Testis (tissue), 3 donors: Measurements from ENCODE around the gene DPYSL3. TPM values are rescaled to one million over a fixed set of nuclear protein-coding genes. Genes with fewer than 3 reads are reported as not detected.

Experiments
- DNase-seq: peaks from one replicate; pipeline ENCODE4 v3.0.0-alpha.2; 2019
- H3K27ac ChIP-seq, 2 donors: fragments of 200-600 bp; sonication (generic); one replicate each; pipeline ENCODE4 v1.5.1; 2019
- H3K27me3 ChIP-seq: fragments of 200-600 bp; sonication (generic); one replicate; pipeline ENCODE4 v1.5.1; 2019
- H3K36me3 ChIP-seq: fragments of 200-600 bp; sonication (generic); one replicate; pipeline ENCODE4 v1.5.1; 2017; ENCODE audit warnings: low read depth; ENCODE audit errors: missing control alignments
- H3K4me1 ChIP-seq: fragments of 200-600 bp; sonication (generic); one replicate; pipeline ENCODE4 v1.5.1; 2019
- H3K4me3 ChIP-seq, 2 donors: fragments of 200-600 bp; sonication (generic); one replicate each; pipeline ENCODE4 v1.5.1; 2017 to 2019
- H3K9me3 ChIP-seq: fragments of 200-600 bp; sonication (generic); one replicate; pipeline ENCODE4 v1.5.1; 2017
- POLR2A ChIP-seq: fragments of 450-650 bp; IDR thresholded peaks from one replicate; pipeline ENCODE4 v1.6.1; 2017; ENCODE audit warnings: antibody characterized with exemption, mild to moderate bottlenecking, moderate library complexity
- WGBS, 2 donors: methylation state at CpG; one replicate each; pipeline ENCODE4 v1.1.5; 2018; 5-methylcytosine and 5-hydroxymethylcytosine counted together
- intact Hi-C: fragments of 100-400 bp; cut with DNase I; formaldehyde crosslinking; loops from one replicate; pipeline ENCODE4 v1.15.1; 2023; ENCODE audit warnings: low total_unique reads
- polyA plus RNA-seq: library from polyadenylated mRNA; stranded (reverse); fragments of 350-450 nt; fragmentation: Illumina TruSeq; extraction: RNeasy Lipid Tissue Mini Kit (QIAGEN cat#74804); gene quantifications from one replicate; pipeline ENCODE4 v1.2.3, GENCODE V29; 2014; ENCODE audit warnings: low read depth, low replicate concordance; ENCODE audit not compliant: insufficient read depth
- total RNA-seq, 2 donors: library from RNA; depleted of rRNA; stranded (reverse); fragments of >200 nt; gene quantifications; one replicate each; pipeline ENCODE4 v1.2.3, GENCODE V29; 2016
- TF ChIP-seq, protein P1 (sequence below), 3 experiments: fragments of 450-650 bp in 2 of 3; fragments of 200-600 bp in 1 of 3; sonication (generic) in 1 of 3; IDR thresholded peaks; one replicate each; pipeline ENCODE4 v1.5.1; 2016 to 2019; ENCODE audit warnings: antibody characterized with exemption in 3 of 3, mild to moderate bottlenecking in 2 of 3, moderate library complexity in 1 of 3

Gene DPYSL3
- total and polyA plus RNA-seq, 3 donors from 2014 or later = 42.5 to 71.6 (median 68.9) TPM

DNA sequence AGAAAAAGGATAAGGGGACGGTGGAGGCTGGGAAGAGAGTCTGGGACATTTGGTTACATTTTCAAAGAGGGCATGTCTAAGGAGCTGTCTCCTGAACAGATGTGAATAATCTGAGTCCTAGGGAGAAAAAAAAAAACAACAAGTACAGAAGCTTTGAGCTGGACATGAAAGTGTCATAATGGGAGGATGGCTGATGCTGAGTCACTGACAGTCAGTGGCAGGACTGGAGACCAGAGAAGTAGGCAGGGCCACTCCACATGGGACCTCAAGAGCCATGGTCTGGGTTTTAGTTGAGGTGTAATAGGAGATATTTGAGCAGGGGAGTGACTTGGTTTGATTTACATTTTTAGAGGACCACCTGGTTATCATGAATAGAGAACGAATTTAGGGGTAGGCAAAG, 70.6 kb downstream of the DPYSL3 start:
- H3K9me3 ChIP-seq = no peaks in the 10 kb centered on the region
- intact Hi-C loops = no loop called here
- no peaks in the 10 kb centered on the region for H3K36me3 ChIP-seq
- no peak overlapping the region for H3K4me3 ChIP-seq
- H3K27ac ChIP-seq = no peak overlapping the region
- DNase-seq = no peak
- TF ChIP-seq, protein P1, sequence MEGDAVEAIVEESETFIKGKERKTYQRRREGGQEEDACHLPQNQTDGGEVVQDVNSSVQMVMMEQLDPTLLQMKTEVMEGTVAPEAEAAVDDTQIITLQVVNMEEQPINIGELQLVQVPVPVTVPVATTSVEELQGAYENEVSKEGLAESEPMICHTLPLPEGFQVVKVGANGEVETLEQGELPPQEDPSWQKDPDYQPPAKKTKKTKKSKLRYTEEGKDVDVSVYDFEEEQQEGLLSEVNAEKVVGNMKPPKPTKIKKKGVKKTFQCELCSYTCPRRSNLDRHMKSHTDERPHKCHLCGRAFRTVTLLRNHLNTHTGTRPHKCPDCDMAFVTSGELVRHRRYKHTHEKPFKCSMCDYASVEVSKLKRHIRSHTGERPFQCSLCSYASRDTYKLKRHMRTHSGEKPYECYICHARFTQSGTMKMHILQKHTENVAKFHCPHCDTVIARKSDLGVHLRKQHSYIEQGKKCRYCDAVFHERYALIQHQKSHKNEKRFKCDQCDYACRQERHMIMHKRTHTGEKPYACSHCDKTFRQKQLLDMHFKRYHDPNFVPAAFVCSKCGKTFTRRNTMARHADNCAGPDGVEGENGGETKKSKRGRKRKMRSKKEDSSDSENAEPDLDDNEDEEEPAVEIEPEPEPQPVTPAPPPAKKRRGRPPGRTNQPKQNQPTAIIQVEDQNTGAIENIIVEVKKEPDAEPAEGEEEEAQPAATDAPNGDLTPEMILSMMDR (IDR thresholded peaks at IDR 0.05) = no peak
- TF ChIP-seq POLR2A = no peak
- H3K27me3 ChIP-seq = no peaks in the 10 kb centered on the region
- 68 to 73% methylated on average over 2 of the region's 2 CpGs for WGBS, 2 donors
- H3K4me1 ChIP-seq = peaks cover 3% of the 10 kb centered on the region

DNA sequence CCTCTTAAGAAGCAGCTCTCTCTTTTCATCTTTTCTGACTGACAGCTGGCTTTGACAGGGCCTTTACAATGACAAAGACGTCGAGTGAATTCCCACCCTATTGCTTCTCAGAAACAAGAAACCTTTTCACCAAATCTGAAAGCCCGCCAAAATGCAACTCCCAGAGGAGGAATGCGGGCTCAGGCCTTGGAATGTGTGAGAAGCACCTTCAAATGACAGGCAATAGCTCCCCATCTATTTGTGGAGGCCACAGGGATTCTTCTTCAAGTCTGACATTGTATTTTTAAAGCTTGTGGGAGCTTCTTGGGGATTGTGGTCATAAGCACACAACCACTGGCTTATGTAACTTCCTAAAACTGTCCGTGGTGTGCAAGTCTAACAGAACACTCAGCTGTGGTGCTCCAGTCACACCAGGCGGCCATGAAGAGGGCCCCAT, 72.7 kb downstream of the DPYSL3 start:
- Histone ChIP-seq H3K27ac (no peak overlapping the region), H3K9me3 (no peaks in the 10 kb centered on the region), H3K4me3 (no peak overlapping the region), H3K36me3 (no peaks in the 10 kb centered on the region), H3K4me1 (peaks cover 6% of the 10 kb centered on the region), H3K27me3 (no peaks in the 10 kb centered on the region)
- intact Hi-C loops = no loop called here
- WGBS, 2 donors = 72 to 73% methylated on average over 6 of the region's 6 CpGs
- TF ChIP-seq, protein P1 (IDR thresholded peaks at IDR 0.05) = no peak
- no peak for TF ChIP-seq POLR2A
- DNase-seq = no peak

DNA sequence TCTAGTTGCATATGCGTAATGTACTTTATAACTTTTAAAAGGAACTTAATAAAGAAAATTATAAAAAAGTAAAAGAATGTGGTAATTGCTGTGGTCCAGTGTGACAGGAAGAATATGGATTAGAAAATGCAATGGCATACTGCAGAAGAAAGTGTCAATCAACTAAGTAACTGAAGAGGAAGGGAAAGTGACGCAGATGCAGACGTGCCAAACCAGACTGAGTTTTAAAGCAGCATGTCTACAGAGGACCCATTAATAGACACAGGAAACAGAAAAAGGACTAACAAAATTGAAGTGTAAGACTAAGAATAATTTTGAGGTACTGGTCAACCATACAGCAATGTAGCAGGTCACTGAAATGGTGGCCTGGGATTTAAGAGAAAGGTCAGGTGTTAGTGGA, 73.3 kb downstream of the DPYSL3 start:
- no peak overlapping the region for H3K4me3 ChIP-seq
- intact Hi-C loops = no loop called here
- TF ChIP-seq, protein P1 (IDR thresholded peaks at IDR 0.05) = no peak
- no peak for TF ChIP-seq POLR2A
- H3K27me3 ChIP-seq = no peaks in the 10 kb centered on the region
- H3K27ac ChIP-seq = no peak overlapping the region
- H3K4me1 ChIP-seq = peaks cover 12% of the 10 kb centered on the region
- 94% methylated on average over 3 of the region's 3 CpGs for WGBS, 2 donors
- no peaks in the 10 kb centered on the region for H3K36me3 ChIP-seq
- no peaks in the 10 kb centered on the region for H3K9me3 ChIP-seq
- no peak for DNase-seq

DNA sequence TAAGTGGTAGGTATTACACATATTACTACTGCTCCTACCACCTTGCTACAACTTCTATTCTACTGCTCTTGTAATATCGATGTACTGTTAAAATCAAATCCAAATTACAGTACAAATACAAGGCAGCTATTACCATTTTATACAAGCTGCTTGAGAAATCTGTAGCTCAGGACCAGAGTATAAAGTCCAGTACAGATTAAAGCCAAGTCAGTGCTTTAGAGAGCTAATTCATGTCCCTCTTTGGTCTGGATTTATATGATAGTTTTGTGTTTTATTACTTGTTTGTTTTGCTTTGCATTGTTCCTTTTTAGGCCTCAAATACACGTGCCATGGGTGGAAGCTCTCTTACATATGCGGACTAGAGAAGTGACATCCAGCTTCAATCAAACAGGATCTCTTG, 75.8 kb downstream of the DPYSL3 start:
- no peak for TF ChIP-seq POLR2A
- TF ChIP-seq, protein P1 (IDR thresholded peaks at IDR 0.05) = no peak
- DNase-seq = no peak
- H3K36me3 ChIP-seq = no peaks in the 10 kb centered on the region
- H3K4me1 ChIP-seq = peaks cover 13% of the 10 kb centered on the region
- H3K27me3 ChIP-seq = no peaks in the 10 kb centered on the region
- no peak overlapping the region for H3K4me3 ChIP-seq
- intact Hi-C loops = no loop called here
- 81 to 84% methylated on average over 3 of the region's 3 CpGs for WGBS, 2 donors
- no peaks in the 10 kb centered on the region for H3K9me3 ChIP-seq
- H3K27ac ChIP-seq = no peak overlapping the region

DNA sequence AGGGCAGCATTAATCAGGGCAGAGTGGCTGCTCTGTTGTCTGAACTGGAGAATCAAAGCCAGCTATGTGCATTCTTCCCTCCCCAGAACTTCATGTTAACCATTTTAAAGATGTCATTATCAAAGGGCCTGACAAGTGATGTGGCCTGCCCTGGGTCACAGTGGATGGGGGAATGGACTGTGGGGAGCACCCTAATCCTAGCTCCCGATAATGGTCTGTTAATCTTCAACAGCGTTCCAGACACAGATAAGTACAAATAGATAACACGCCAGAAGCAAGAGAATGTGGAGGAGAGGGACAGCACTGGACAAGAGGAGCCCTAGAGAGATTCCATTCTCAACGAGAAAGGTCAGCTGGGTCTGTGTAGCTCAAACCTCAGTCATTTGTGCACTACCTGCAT, 77.5 kb downstream of the DPYSL3 start:
- Histone ChIP-seq H3K4me3 (no peak overlapping the region), H3K27me3 (no peaks in the 10 kb centered on the region), H3K4me1 (peaks cover 13% of the 10 kb centered on the region), H3K36me3 (no peaks in the 10 kb centered on the region), H3K27ac (no peak overlapping the region), H3K9me3 (no peaks in the 10 kb centered on the region)
- intact Hi-C loops = no loop called here
- DNase-seq = no peak
- TF ChIP-seq, protein P1 (IDR thresholded peaks at IDR 0.05) = no peak
- no peak for TF ChIP-seq POLR2A
- 43 to 49% methylated on average over 4 of the region's 4 CpGs for WGBS, 2 donors
